CD4-positive, alpha-beta T cell (primary cell): ENCODE measurements around the gene WBP1. TPM values are rescaled to one million over a fixed set of nuclear protein-coding genes. Genes with fewer than 3 reads are reported as not detected.

Experiments used
- ATAC-seq: fragments of 200-7000 bp; cut with Tn5 transposase; one replicate; pipeline ENCODE4 v1.10.0; 2022; ENCODE audit warnings: mild to moderate bottlenecking; ENCODE audit not compliant: poor library complexity
- CTCF ChIA-PET: fragments of 350-600 bp; sonication (Branson Sonifier 250); formaldehyde crosslinking; loops from one replicate; lab custom pipeline; 2021; ENCODE audit warnings: antibody characterized with exemption, inconsistent platforms; lab: Charles Lee
- POLR2A ChIA-PET: fragments of 350-600 bp; sonication (Branson Sonifier 250); formaldehyde crosslinking; loops from one replicate; lab custom pipeline; 2021; ENCODE audit warnings: antibody characterized with exemption, inconsistent platforms; lab: Charles Lee
- DNase-seq, 14 experiments: peaks; one replicate each; pipeline ENCODE4 v3.0.0-alpha.2; 2013 to 2020; ENCODE audit warnings: mixed read lengths in 2 of 14
- H3K27ac ChIP-seq, 2 donors: one replicate each; pipeline versions ENCODE4 v1.5.1 to v1.7.0; 2013; ENCODE audit warnings: low read length in 2 of 2, low read depth in 1 of 2, mild to moderate bottlenecking in 1 of 2
- H3K27me3 ChIP-seq, 2 experiments: 1 replicate in 1 of 2; 2 replicates in 1 of 2; pipeline versions ENCODE4 v1.6.1 to v1.7.0; 2013; ENCODE audit warnings: low read length in 2 of 2, control low read depth in 1 of 2, mild to moderate bottlenecking in 1 of 2, moderate library complexity in 1 of 2; ENCODE audit not compliant: insufficient read depth in 2 of 2, control insufficient read depth in 1 of 2
- H3K36me3 ChIP-seq: one replicate; pipeline ENCODE4 v1.6.1; 2013; ENCODE audit warnings: low read length, control low read depth; ENCODE audit not compliant: insufficient read depth
- H3K4me1 ChIP-seq: one replicate; pipeline ENCODE4 v1.6.1; 2013; ENCODE audit warnings: low read length, control low read depth; ENCODE audit not compliant: insufficient read depth
- H3K4me3 ChIP-seq: one replicate; pipeline ENCODE4 v1.5.1; 2013; ENCODE audit warnings: mild to moderate bottlenecking, low read length, moderate library complexity
- H3K9me3 ChIP-seq, 2 experiments: 1 replicate in 1 of 2; 2 replicates in 1 of 2; pipeline versions ENCODE4 v1.6.1 to v1.7.0; 2013; ENCODE audit warnings: low read length in 2 of 2, mild to moderate bottlenecking in 2 of 2, control low read depth in 1 of 2, moderate library complexity in 1 of 2; ENCODE audit not compliant: control insufficient read depth in 1 of 2, insufficient read depth in 1 of 2
- H3K27ac Mint-ChIP-seq: one replicate; pipeline ENCODE4 v1.8.0; 2020; ENCODE audit warnings: mixed read lengths
- H3K27me3 Mint-ChIP-seq: one replicate; pipeline ENCODE4 v1.8.0; 2021; ENCODE audit warnings: mixed read lengths
- H3K36me3 Mint-ChIP-seq: one replicate; pipeline ENCODE4 v1.8.0; 2021; ENCODE audit warnings: low read depth, mixed read lengths
- H3K4me1 Mint-ChIP-seq: one replicate; pipeline ENCODE4 v1.8.0; 2021; ENCODE audit warnings: low read depth, mixed read lengths
- H3K4me3 Mint-ChIP-seq: one replicate; pipeline ENCODE4 v1.8.0; 2020; ENCODE audit warnings: mild to moderate bottlenecking, mixed read lengths
- H3K9me3 Mint-ChIP-seq: one replicate; pipeline ENCODE4 v1.8.0; 2020; ENCODE audit warnings: mixed read lengths
- CTCF ChIP-seq: fragments of 200-600 bp; IDR thresholded peaks from one replicate; pipeline ENCODE4 v1.8.0; 2022; ENCODE audit warnings: antibody characterized with exemption, mild to moderate bottlenecking
- intact Hi-C, 2 experiments: fragments of 100-400 bp; cut with DNase I in 1 of 2; cut with micrococcal nuclease in 1 of 2; formaldehyde crosslinking; loops; one replicate each; pipeline versions ENCODE4 v1.15.1 to v1.9.0; 2023 to 2025; cut with DNase I, micrococcal nuclease
- total RNA-seq, 174 experiments: library from RNA in 2 of 174; stranded (reverse) in 2 of 174; gene quantifications; one replicate each; pipeline ENCODE4 v1.2.3 and lab custom pipeline; 2021 to 2026

Gene WBP1
- total RNA-seq, 2 experiments from 2014 or later: 79.1 to 80.5 TPM

- DNase-seq (no peak), ATAC-seq (no peak)
- H3K9me3 Mint-ChIP-seq: no peaks in the 10 kb centered on the region
- no peak overlapping the region for H3K4me3 Mint-ChIP-seq
- no peak for TF ChIP-seq CTCF
- H3K9me3 ChIP-seq: no peaks in the 10 kb centered on the region
- H3K4me1 ChIP-seq: peaks cover 9% of the 10 kb centered on the region
- H3K4me1 Mint-ChIP-seq: peaks cover 15% of the 10 kb centered on the region
- intact Hi-C loops: no loop called here
- no peak overlapping the region for H3K4me3 ChIP-seq
- POLR2A ChIA-PET: interaction anchor here (1.3 kb wide), 1 partner anchor 28 kb away, joined by 4 read pairs; the partner anchor contains the start of gene INO80B
- H3K36me3 Mint-ChIP-seq: peaks cover 16% of the 10 kb centered on the region
- no peak overlapping the region for H3K27ac ChIP-seq
- no peak overlapping the region for H3K27ac Mint-ChIP-seq
- no peaks in the 10 kb centered on the region for H3K27me3 Mint-ChIP-seq
- H3K36me3 ChIP-seq: peaks cover 11% of the 10 kb centered on the region
- no peaks in the 10 kb centered on the region for H3K27me3 ChIP-seq
- CTCF ChIA-PET: no interaction called here
These were observed 32.0 kb upstream of the WBP1 start for GRCh38 chr2:74426181-74426758.

DNA sequence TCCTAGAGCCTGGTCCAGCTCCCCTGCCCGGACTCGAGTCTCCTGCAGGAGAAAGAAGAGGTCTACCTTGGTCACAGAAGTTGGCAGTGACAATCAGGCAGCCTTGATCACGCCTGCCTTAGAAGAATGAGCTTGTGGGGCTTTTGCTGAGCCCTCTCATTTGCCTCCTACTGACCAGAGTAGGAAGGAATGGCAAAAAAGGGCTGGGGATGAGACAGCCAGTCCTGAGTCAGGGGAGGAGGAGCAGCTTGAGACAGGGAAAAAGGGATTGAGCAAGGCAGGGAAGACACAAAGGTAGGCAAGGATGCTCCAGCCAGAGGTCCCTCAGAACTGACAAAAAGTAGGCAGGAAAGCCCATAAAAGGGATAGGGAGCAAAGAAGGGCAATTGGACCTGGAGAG is 30.7 kb upstream of the WBP1 start:
- intact Hi-C loops: no loop called here
- no peak for TF ChIP-seq CTCF
- Histone ChIP-seq H3K36me3 (peaks cover 11% of the 10 kb centered on the region), H3K27ac (no peak overlapping the region), H3K27me3 (no peaks in the 10 kb centered on the region), H3K9me3 (no peaks in the 10 kb centered on the region), H3K4me3 (no peak overlapping the region), H3K4me1 (no peaks in the 10 kb centered on the region)
- Mint-ChIP-seq H3K9me3 (no peaks in the 10 kb centered on the region), H3K36me3 (peaks cover 11% of the 10 kb centered on the region), H3K4me3 (no peak overlapping the region), H3K27ac (no peak overlapping the region), H3K4me1 (peaks cover 6% of the 10 kb centered on the region), H3K27me3 (no peaks in the 10 kb centered on the region)
- CTCF ChIA-PET: no interaction called here
- POLR2A ChIA-PET: no interaction called here
- ATAC-seq (no peak), DNase-seq (no peak)

DNA sequence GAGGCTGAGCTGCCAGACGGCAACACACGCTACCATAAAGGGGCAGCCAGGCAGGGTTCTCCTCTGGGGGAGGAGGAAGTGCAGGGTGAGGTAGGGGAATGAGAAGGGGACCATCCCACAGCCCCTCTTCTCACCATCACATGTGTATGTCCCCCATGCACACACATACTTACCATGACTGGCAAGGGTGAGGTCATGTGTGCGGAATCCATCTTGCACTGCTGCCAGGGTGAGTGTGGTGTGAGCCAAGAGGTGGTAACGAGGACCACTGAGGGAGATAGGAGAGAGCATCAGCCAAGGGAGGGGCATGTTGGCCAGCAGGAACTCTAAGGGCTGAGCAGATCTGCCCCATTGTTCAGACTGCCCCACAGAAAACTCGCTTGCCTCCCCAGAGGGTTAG is 29.6 kb upstream of the WBP1 start:
- H3K4me1 Mint-ChIP-seq: no peaks in the 10 kb centered on the region
- Histone ChIP-seq H3K27me3 (no peaks in the 10 kb centered on the region), H3K4me3 (no peak overlapping the region), H3K27ac (no peak overlapping the region), H3K9me3 (no peaks in the 10 kb centered on the region), H3K4me1 (no peaks in the 10 kb centered on the region), H3K36me3 (peaks cover 11% of the 10 kb centered on the region)
- DNase-seq: no peak
- no peak for ATAC-seq
- no peaks in the 10 kb centered on the region for H3K9me3 Mint-ChIP-seq
- no peak overlapping the region for H3K27ac Mint-ChIP-seq
- H3K36me3 Mint-ChIP-seq: peaks cover 11% of the 10 kb centered on the region
- H3K4me3 Mint-ChIP-seq: no peak overlapping the region
- no peak for TF ChIP-seq CTCF
- no peaks in the 10 kb centered on the region for H3K27me3 Mint-ChIP-seq
- intact Hi-C loops: no loop called here
- ChIA-PET POLR2A (interaction anchor here (0.8 to 1.3 kb wide), 2 partner anchors 30 to 53 kb away, joined by 3 read pairs; partner anchors contain the start of gene WBP1), CTCF (no interaction called here)
